Peyer's patch (tissue), 4 donors: ENCODE data around the gene FAM107B.

Experiments used
- POLR2A ChIP-seq, 2 donors: fragments of 450-650 bp; IDR thresholded peaks; one replicate each; pipeline ENCODE4 v1.5.1; 2017; ENCODE audit warnings: antibody characterized with exemption in 2 of 2, mild to moderate bottlenecking in 2 of 2, moderate library complexity in 2 of 2
- TF ChIP-seq, protein P1 (sequence below), 6 experiments: fragments of 450-650 bp in 4 of 6; fragments of 200-600 bp in 2 of 6; sonication (generic) in 1 of 6; IDR thresholded peaks; one replicate each; pipeline ENCODE4 v1.5.1; 2017 to 2019; ENCODE audit warnings: antibody characterized with exemption in 6 of 6, mild to moderate bottlenecking in 3 of 6, moderate library complexity in 1 of 6

DNA sequence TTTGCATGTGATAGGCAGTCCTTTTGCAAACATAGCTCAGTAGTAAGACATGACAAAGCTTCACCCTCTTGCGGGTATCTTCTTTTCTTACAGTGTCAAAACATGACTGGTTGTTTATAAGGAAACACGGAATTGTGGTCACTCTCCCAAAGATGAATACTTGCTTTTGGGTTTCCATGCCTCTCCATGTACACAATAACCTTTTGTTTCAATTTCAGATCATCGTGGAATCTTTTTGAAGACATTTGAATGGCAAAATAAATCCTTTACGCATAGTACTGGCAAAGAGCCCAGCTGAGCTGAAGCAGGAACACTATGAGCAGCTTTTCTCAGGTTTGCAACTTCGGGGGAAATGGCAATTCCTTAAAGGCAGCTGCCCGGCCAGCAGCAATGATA lies 287.2 kb downstream of the FAM107B start:
- TF ChIP-seq, protein P1, sequence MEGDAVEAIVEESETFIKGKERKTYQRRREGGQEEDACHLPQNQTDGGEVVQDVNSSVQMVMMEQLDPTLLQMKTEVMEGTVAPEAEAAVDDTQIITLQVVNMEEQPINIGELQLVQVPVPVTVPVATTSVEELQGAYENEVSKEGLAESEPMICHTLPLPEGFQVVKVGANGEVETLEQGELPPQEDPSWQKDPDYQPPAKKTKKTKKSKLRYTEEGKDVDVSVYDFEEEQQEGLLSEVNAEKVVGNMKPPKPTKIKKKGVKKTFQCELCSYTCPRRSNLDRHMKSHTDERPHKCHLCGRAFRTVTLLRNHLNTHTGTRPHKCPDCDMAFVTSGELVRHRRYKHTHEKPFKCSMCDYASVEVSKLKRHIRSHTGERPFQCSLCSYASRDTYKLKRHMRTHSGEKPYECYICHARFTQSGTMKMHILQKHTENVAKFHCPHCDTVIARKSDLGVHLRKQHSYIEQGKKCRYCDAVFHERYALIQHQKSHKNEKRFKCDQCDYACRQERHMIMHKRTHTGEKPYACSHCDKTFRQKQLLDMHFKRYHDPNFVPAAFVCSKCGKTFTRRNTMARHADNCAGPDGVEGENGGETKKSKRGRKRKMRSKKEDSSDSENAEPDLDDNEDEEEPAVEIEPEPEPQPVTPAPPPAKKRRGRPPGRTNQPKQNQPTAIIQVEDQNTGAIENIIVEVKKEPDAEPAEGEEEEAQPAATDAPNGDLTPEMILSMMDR (IDR thresholded peaks at IDR 0.05): no peak
- no peak for TF ChIP-seq POLR2A (IDR thresholded peaks at IDR 0.05)
